Endothelial cell (in vitro differentiated cells): ENCODE measurements around the gene GAA. TPM values are rescaled to one million over a fixed set of nuclear protein-coding genes. Genes with fewer than 3 reads are reported as not detected.

ENCODE experiments used
- DNase-seq: peaks from one replicate; pipeline ENCODE4 v3.0.0; 2021; ENCODE audit warnings: low spot score
- H3K27ac Mint-ChIP-seq: one replicate; pipeline ENCODE4 v1.8.0; 2021; ENCODE audit warnings: mixed read lengths, inconsistent platforms; ENCODE audit not compliant: unreplicated experiment
- H3K27me3 Mint-ChIP-seq: one replicate; pipeline ENCODE4 v1.8.0; 2021; ENCODE audit warnings: mild to moderate bottlenecking, moderate library complexity, mixed read lengths, inconsistent platforms; ENCODE audit not compliant: unreplicated experiment
- H3K36me3 Mint-ChIP-seq: one replicate; pipeline ENCODE4 v1.8.0; 2021; ENCODE audit warnings: mild to moderate bottlenecking, low read depth, mixed read lengths, inconsistent platforms; ENCODE audit not compliant: unreplicated experiment
- H3K4me1 Mint-ChIP-seq: one replicate; pipeline ENCODE4 v1.8.0; 2021; ENCODE audit warnings: mild to moderate bottlenecking, mixed read lengths, inconsistent platforms; ENCODE audit not compliant: unreplicated experiment
- H3K4me3 Mint-ChIP-seq: one replicate; pipeline ENCODE4 v1.8.0; 2021; ENCODE audit warnings: mild to moderate bottlenecking, mixed read lengths, inconsistent platforms; ENCODE audit not compliant: unreplicated experiment
- H3K9me3 Mint-ChIP-seq: one replicate; pipeline ENCODE4 v1.8.0; 2021; ENCODE audit warnings: mixed read lengths, inconsistent platforms; ENCODE audit not compliant: unreplicated experiment
- total RNA-seq: library from RNA; stranded (reverse); fragmentation: NEBNext Ultra II Directional; extraction: Animal tissue kit (Norgen Biotek cat#: 25700); gene quantifications from one replicate; pipeline ENCODE4 v1.2.1, GENCODE V29; 2021; ENCODE audit not compliant: unreplicated experiment
- TF ChIP-seq, protein P1 (sequence below): fragments of 200-600 bp; sonication (generic); IDR thresholded peaks from one replicate; pipeline ENCODE4 v1.5.0; 2021; ENCODE audit warnings: antibody characterized with exemption; ENCODE audit not compliant: unreplicated experiment

Gene GAA
- total RNA-seq, 1 donor from 2014 or later, result 93.0 TPM

DNA sequence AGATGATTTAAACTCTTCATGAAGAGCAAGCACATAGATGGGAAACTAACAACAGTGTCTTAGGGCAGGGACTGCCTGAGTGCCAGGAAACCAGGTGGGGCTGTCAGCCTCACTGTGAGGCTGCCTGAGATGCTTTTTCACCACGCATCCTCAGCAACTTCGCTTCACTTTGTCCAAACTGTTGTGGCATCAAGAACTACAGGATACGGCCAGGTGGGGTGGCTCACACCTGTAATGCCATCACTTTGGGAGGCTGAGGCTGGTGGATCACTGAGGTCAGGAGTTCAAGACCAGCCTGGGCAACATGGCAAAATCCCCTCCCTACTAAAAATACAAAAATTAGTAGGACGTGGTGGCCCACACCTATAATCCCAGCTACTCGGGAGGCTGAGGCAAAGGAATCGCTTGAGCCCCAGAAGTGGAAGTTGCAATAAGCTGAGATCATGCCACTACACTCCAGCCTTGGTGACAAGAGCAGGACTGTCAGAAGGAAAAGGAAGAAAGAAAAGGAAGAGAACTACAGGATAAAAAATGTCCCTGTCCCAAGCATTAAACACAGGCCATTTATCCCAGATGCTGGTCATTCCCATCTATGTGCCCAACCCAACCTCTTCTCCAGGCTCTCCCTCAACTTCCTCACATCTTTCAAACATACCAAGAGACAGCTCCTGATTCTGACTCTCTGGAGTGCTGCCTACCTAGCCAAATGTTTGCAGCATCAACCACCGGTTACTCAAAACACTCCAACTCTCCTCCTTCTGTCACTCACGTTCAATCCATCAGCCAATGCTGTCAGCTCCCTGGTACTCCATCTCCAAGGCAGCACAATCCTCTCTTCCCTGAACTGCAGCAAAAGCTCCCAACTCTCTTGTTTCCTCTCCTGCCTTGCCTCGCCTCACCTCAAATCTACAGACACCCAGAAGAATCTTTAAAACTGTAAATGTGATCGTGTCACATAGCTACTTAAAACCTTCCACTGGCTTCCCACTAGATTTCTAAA, 44.0 kb downstream of the GAA start:
- H3K27me3 Mint-ChIP-seq, result peaks cover 4% of the 10 kb centered on the region
- peaks cover 20% of the 10 kb centered on the region for H3K4me1 Mint-ChIP-seq
- TF ChIP-seq, protein P1, sequence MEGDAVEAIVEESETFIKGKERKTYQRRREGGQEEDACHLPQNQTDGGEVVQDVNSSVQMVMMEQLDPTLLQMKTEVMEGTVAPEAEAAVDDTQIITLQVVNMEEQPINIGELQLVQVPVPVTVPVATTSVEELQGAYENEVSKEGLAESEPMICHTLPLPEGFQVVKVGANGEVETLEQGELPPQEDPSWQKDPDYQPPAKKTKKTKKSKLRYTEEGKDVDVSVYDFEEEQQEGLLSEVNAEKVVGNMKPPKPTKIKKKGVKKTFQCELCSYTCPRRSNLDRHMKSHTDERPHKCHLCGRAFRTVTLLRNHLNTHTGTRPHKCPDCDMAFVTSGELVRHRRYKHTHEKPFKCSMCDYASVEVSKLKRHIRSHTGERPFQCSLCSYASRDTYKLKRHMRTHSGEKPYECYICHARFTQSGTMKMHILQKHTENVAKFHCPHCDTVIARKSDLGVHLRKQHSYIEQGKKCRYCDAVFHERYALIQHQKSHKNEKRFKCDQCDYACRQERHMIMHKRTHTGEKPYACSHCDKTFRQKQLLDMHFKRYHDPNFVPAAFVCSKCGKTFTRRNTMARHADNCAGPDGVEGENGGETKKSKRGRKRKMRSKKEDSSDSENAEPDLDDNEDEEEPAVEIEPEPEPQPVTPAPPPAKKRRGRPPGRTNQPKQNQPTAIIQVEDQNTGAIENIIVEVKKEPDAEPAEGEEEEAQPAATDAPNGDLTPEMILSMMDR, result no peak
- H3K4me3 Mint-ChIP-seq, result peak overlapping the region; percentile 95
- peak overlapping the region; percentile 76 for H3K27ac Mint-ChIP-seq
- no peaks in the 10 kb centered on the region for H3K9me3 Mint-ChIP-seq
- peaks cover 12% of the 10 kb centered on the region for H3K36me3 Mint-ChIP-seq
- DNase-seq, result no peak

DNA sequence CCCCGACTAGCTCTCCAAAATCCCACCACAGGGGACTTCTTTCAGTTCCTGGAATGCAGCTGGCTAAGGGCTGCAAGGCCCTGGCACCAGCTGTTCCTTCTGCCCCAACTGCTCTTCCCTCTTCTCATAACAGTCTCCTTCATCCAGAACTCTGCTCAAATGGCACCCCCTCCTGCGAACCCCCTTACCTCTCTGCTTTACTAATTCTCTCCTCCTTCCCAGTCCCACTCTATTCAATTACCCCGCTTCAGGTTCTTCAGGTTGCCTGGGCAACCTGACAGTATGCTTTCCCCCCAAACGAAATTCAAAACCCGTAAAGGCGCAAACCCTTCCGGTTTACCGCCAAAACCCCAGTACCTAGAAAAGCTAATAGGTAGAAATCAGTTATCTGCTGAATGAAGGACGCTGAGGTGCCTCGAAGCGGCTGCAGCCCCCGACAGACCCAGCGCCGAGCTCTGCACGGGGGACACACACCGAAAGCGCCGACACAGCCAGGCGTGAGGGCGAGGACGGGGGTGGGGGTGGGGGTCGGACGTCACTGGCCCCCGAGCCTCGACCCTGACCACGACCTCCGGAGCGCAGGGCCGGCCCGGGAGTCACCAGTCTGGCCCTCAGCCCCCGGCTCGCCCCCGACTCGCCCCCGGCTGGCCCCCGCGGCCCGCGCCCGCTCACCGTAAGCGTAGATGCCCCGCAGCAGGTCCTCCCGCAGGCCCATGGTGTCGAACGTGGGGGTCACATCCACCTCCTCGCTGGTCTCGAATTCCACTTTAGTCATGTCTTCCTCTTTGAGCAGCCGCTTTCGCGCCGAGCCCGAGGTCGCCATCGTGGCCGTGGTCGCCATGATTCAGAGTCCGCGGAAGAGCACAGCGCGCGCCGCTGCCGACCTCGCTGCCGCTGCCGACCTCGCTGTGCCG, 45.0 kb downstream of the GAA start:
- peaks cover 7% of the 10 kb centered on the region for H3K27me3 Mint-ChIP-seq
- peaks cover 15% of the 10 kb centered on the region for H3K36me3 Mint-ChIP-seq
- peak; percentile 14 for DNase-seq
- TF ChIP-seq, protein P1, result no peak
- peak overlapping the region; percentile 76 for H3K27ac Mint-ChIP-seq
- H3K4me1 Mint-ChIP-seq, result peaks cover 20% of the 10 kb centered on the region
- H3K9me3 Mint-ChIP-seq, result no peaks in the 10 kb centered on the region
- H3K4me3 Mint-ChIP-seq, result peak overlapping the region; percentile 97

DNA sequence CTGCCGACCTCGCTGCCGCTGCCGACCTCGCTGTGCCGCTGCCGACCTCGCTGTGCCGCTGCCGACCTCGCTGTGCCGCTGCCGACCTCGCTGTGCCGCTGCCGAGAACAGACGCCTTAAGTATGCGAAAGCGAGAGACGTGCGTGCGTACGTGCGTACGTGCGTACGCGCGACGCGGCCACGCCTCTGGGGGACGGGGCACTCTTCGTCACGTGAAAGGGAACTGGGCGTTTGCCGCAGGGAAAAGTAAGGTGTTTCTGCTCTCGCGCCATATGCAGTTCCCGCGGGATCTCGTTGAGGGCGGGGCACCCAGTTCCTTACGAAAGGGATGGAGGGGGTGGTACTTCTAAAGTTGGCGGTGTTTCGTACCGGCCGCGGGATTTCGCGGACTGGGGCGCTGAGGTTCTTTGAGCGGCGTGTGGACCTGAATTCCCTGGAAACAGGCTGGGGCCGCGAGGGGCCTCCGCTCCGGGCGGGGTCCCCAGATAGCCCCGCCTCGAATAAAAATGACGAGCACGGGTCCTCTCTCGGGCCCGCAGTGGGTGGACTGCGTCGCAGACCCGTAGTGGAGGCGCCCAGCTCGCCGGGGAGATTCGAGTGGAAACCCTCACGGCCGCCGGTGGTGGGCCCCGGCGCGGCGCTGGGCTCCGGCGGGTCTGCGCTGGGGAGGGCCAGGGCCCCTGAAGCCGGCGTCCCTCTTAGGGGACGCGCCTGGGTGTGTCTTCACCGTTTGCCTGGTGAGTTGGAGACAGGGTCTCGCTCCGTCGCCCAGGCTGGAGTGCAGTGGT, 45.8 kb downstream of the GAA start, which contains the start of gene EIF4A3:
Gene EIF4A3, minus strand, starts transcription at position 94 of the 788 bp plus-strand sequence. CDS start 167 bp downstream, outside the sequence.
- TF ChIP-seq, protein P1, result no peak
- Mint-ChIP-seq H3K4me1 (peaks cover 20% of the 10 kb centered on the region), H3K36me3 (peaks cover 18% of the 10 kb centered on the region), H3K9me3 (no peaks in the 10 kb centered on the region), H3K4me3 (peak within 1 kb of the TSS; percentile 97), H3K27me3 (peaks cover 7% of the 10 kb centered on the region), H3K27ac (peak within 1 kb of the TSS; percentile 88)
- DNase-seq, result peak; percentile 93

DNA sequence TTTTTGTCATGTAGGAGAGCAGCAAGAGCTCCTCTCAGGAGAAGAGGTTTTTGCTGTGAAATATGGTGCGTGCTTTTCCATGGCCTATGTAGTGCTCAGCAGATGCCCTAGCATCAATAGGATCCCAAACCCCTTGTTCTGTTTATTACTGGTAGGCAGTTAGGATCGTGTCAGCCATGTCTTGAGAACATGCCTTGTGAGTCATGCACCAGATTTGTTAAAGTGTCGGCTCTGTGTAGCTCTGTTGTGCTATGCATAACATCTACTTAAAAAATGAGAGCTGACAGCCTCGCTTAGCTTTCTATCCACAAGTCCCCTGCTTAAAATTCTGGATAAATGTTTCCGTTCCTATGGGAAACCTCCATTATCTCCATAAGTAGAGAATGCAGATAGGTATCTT, 50.0 kb downstream of the GAA start:
- Mint-ChIP-seq H3K4me3 (no peak overlapping the region), H3K27ac (no peak overlapping the region), H3K36me3 (peaks cover 22% of the 10 kb centered on the region), H3K27me3 (peaks cover 3% of the 10 kb centered on the region), H3K9me3 (no peaks in the 10 kb centered on the region), H3K4me1 (peaks cover 6% of the 10 kb centered on the region)
- no peak for DNase-seq
- TF ChIP-seq, protein P1, result no peak
